ENCODE measurements around the gene ERAL1. TPM values are rescaled to one million over a fixed set of nuclear protein-coding genes. Genes with fewer than 3 reads are reported as not detected.

ERAL1 gene
- total RNA-seq, 1 experiment from 2014 or later = 53.7 TPM

DNA sequence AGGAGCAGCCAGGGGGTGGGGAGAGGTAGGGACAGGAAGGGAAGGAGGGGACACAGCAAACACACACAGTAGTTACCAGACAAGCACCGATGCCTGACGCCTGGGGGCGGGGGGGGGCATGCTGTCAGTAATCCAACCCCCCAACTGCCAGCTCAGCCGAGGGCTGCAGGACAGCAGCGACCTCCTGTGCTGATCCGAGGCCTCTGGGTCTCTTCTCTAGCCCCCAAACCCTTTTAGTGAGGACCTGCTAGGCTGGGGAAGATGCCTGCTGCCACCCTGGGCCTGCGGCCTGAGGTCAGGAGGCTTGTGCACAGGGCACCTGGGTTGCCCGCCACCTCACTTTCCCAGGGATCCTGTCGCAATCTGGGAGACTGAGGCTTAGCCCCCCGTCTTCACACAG lies 31.1 kb downstream of the ERAL1 start:
- intact Hi-C loops (cut with micrococcal nuclease) = no loop called here
- H3K4me3 Mint-ChIP-seq (ENCODE audit: unreplicated experiment) = no peak overlapping the region
- H3K4me1 Mint-ChIP-seq (ENCODE audit: insufficient read depth, unreplicated experiment) = no peaks in the 10 kb centered on the region
- CTCF ChIA-PET = interaction anchor here (0.6 kb wide), 1 partner anchor 63 kb away, joined by 3 read pairs; no protein-coding TSS in a partner anchor
- BruUV-seq (replicated peaks) = no TSS peak
- TF ChIP-seq, protein P1, sequence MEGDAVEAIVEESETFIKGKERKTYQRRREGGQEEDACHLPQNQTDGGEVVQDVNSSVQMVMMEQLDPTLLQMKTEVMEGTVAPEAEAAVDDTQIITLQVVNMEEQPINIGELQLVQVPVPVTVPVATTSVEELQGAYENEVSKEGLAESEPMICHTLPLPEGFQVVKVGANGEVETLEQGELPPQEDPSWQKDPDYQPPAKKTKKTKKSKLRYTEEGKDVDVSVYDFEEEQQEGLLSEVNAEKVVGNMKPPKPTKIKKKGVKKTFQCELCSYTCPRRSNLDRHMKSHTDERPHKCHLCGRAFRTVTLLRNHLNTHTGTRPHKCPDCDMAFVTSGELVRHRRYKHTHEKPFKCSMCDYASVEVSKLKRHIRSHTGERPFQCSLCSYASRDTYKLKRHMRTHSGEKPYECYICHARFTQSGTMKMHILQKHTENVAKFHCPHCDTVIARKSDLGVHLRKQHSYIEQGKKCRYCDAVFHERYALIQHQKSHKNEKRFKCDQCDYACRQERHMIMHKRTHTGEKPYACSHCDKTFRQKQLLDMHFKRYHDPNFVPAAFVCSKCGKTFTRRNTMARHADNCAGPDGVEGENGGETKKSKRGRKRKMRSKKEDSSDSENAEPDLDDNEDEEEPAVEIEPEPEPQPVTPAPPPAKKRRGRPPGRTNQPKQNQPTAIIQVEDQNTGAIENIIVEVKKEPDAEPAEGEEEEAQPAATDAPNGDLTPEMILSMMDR (IDR thresholded peaks at IDR 0.05; ENCODE audit: unreplicated experiment) = no peak
- POLR2A ChIA-PET = interaction anchor here (0.7 kb wide), 1 partner anchor 68 kb away, joined by 3 read pairs; no protein-coding TSS in a partner anchor
- DNase-seq (ENCODE audit: unreplicated experiment) = no peak
- no peaks in the 10 kb centered on the region for H3K9me3 Mint-ChIP-seq (ENCODE audit: unreplicated experiment)
- peaks cover 54% of the 10 kb centered on the region for H3K36me3 Mint-ChIP-seq (ENCODE audit: insufficient read depth, unreplicated experiment)
- H3K27ac Mint-ChIP-seq (ENCODE audit: low read depth, unreplicated experiment) = peak overlapping the region; percentile 66
- H3K27me3 Mint-ChIP-seq (ENCODE audit: insufficient read depth, unreplicated experiment) = no peaks in the 10 kb centered on the region

DNA sequence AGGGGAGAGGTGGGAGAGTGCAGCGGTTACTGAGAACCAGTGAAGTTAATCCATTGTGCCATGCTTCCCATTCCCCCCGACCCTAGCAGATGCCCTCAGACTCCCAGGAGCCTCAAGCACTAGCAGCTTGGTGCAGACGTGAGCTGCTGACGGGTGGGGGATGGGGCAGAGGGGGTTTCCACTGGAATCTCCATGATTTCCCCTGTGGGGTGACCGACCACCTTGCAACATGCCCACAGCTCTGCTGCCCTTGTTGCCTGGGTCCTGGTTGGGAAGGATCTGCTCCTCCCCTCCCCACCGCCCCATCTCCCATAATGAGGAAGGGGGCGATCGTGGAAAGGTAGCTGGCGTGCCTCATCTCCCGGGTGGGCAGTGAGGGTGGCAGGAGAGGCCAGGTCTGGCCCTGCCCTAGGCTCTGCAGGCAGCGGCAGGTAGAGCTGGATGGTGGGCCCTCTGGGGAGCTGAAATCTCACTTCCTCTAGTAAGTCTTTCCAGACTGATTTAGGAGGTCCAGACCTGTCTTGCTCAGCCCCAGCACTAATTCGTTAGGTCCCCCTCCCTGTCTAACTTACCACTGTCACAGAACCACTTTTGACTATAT lies 33.2 kb downstream of the ERAL1 start:
- ChIA-PET CTCF (no interaction called here), POLR2A (interaction anchor here (0.9 to 1.0 kb wide), 2 partner anchors 9 to 10 kb away, joined by 3 read pairs; partner anchors contain the start of gene FLOT2)
- Mint-ChIP-seq H3K27me3 (ENCODE audit: insufficient read depth, unreplicated experiment) (no peaks in the 10 kb centered on the region), H3K4me1 (ENCODE audit: insufficient read depth, unreplicated experiment) (peaks cover 5% of the 10 kb centered on the region), H3K27ac (ENCODE audit: low read depth, unreplicated experiment) (no peak overlapping the region), H3K36me3 (ENCODE audit: insufficient read depth, unreplicated experiment) (peaks cover 56% of the 10 kb centered on the region), H3K9me3 (ENCODE audit: unreplicated experiment) (no peaks in the 10 kb centered on the region), H3K4me3 (ENCODE audit: unreplicated experiment) (no peak overlapping the region)
- no peak for DNase-seq (ENCODE audit: unreplicated experiment)
- intact Hi-C loops (cut with micrococcal nuclease) = no loop called here
- TF ChIP-seq, protein P1 (IDR thresholded peaks at IDR 0.05; ENCODE audit: unreplicated experiment) = no peak
- no TSS peak for BruUV-seq (replicated peaks)

DNA sequence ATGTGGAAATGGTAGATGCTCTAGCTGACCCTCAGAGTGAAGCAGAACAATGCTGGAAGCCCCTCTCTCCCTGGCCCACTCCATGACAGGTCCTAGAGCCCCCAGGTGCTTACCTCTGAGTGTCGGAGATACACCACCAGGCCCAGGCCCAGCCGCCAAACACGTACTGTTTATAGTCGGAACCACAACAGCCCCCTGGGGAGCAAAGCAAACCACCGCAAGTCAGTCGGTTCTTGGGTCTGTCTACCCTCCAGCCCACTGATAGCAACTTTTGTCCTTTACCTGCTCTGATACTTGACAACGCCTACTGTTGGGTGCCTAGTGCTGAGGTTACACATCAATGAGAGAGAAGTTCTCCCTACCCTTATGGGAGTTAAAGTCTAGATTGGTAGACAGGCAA lies 34.0 kb downstream of the ERAL1 start:
- Mint-ChIP-seq H3K9me3 (ENCODE audit: unreplicated experiment) (no peaks in the 10 kb centered on the region), H3K4me3 (ENCODE audit: unreplicated experiment) (no peak overlapping the region), H3K36me3 (ENCODE audit: insufficient read depth, unreplicated experiment) (peaks cover 56% of the 10 kb centered on the region), H3K4me1 (ENCODE audit: insufficient read depth, unreplicated experiment) (peaks cover 11% of the 10 kb centered on the region), H3K27ac (ENCODE audit: low read depth, unreplicated experiment) (no peak overlapping the region), H3K27me3 (ENCODE audit: insufficient read depth, unreplicated experiment) (no peaks in the 10 kb centered on the region)
- no TSS peak for BruUV-seq (replicated peaks)
- ChIA-PET CTCF (no interaction called here), POLR2A (no interaction called here)
- TF ChIP-seq, protein P1 (IDR thresholded peaks at IDR 0.05; ENCODE audit: unreplicated experiment) = no peak
- intact Hi-C loops (cut with micrococcal nuclease) = no loop called here
- no peak for DNase-seq (ENCODE audit: unreplicated experiment)

DNA sequence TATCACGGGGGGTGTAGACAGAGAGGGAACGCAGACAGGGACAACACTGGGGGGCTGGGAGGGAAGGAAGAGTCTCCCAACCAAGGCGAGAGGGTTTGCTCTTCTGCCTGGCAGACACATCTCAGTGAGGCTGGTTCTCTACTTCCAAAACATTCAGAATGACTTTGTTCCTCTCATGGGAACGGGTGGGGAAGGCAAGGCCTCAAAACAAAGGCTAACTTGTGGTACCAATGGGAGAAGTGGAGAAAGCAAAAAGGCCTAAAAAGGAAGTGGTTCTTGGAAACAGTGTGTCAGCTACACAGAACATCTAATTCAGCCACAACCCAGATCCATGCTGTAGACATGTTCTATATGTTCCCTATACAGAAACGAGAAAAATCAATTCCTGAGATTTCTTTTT lies 35.2 kb downstream of the ERAL1 start:
- CTCF ChIA-PET = interaction anchor here (0.7 kb wide), 2 partner anchors 32 to 122 kb away, joined by 3 to 6 read pairs; no protein-coding TSS in a partner anchor
- Mint-ChIP-seq H3K27me3 (ENCODE audit: insufficient read depth, unreplicated experiment) (no peaks in the 10 kb centered on the region), H3K36me3 (ENCODE audit: insufficient read depth, unreplicated experiment) (peaks cover 45% of the 10 kb centered on the region), H3K4me1 (ENCODE audit: insufficient read depth, unreplicated experiment) (peaks cover 11% of the 10 kb centered on the region), H3K4me3 (ENCODE audit: unreplicated experiment) (no peak overlapping the region), H3K27ac (ENCODE audit: low read depth, unreplicated experiment) (no peak overlapping the region), H3K9me3 (ENCODE audit: unreplicated experiment) (no peaks in the 10 kb centered on the region)
- DNase-seq (ENCODE audit: unreplicated experiment) = no peak
- intact Hi-C loops (cut with micrococcal nuclease) = no loop called here
- POLR2A ChIA-PET = interaction anchor here (0.5 to 0.7 kb wide), 2 partner anchors 55 to 1040 kb away, joined by 3 read pairs; partner anchors contain the start of gene SSH2
- TF ChIP-seq, protein P1 (IDR thresholded peaks at IDR 0.05; ENCODE audit: unreplicated experiment) = no peak
- BruUV-seq (replicated peaks) = no TSS peak

All from MCF 10A (cell line).